OCI-LY3 (cell line): ENCODE results near the gene FBXL13.

Source experiments
- H2AFZ ChIP-seq: fragments of 200-600, 300-600 bp; shearing (Covaris generic); 2 replicates; pipeline ENCODE4 v1.6.0; 2014; ENCODE audit warnings: antibody characterized with exemption, low read depth, low read length
- H3K27ac ChIP-seq: fragments of 200-600, 300-600 bp; sonication (generic); 2 replicates; pipeline ENCODE4 v1.5.1; 2014; ENCODE audit warnings: mild to moderate bottlenecking, low read length, moderate library complexity, mixed read lengths
- H3K27me3 ChIP-seq: fragments of 200-600, 300-600 bp; sonication (generic); 2 replicates; pipeline ENCODE4 v1.6.1; 2014; ENCODE audit warnings: low read depth, low read length, mixed read lengths
- H3K36me3 ChIP-seq: fragments of 200-600, 300-600 bp; sonication (generic); replicated peaks from 2 replicates; pipeline ENCODE3; 2014; ENCODE audit warnings: low read depth, low read length, mixed read lengths
- H3K4me1 ChIP-seq: fragments of 300-600, 200-600 bp; sonication (generic); 2 replicates; pipeline ENCODE4 v1.6.1; 2014; ENCODE audit warnings: low read length, mixed read lengths
- H3K4me2 ChIP-seq: fragments of 200-600, 300-600 bp; sonication (generic); 2 replicates; pipeline ENCODE4 v1.6.1; 2014; ENCODE audit warnings: low read length, mixed read lengths
- H3K4me3 ChIP-seq: fragments of 300-600, 200-600 bp; sonication (generic); 2 replicates; pipeline ENCODE4 v1.5.1; 2014; ENCODE audit warnings: antibody characterized with exemption, mild to moderate bottlenecking, low read length, moderate library complexity
- H3K79me2 ChIP-seq: fragments of 300-600, 200-600 bp; shearing (Covaris generic); 2 replicates; pipeline ENCODE4 v1.6.1; 2014; ENCODE audit warnings: mild to moderate bottlenecking, low read length, mixed read lengths
- H3K9ac ChIP-seq: fragments of 300-600, 200-600 bp; shearing (Covaris generic); 2 replicates; pipeline ENCODE4 v1.6.0; 2014; ENCODE audit warnings: mild to moderate bottlenecking, low read length, moderate library complexity
- H3K9me3 ChIP-seq: fragments of 200-600, 300-600 bp; shearing (Covaris generic); 2 replicates; pipeline ENCODE4 v1.6.1; 2014; ENCODE audit warnings: low read length, mixed read lengths; ENCODE audit not compliant: insufficient read depth
- H4K20me1 ChIP-seq: fragments of 200-600, 300-600 bp; sonication (generic); 2 replicates; pipeline ENCODE4 v1.6.1; 2016; ENCODE audit warnings: low read length, mixed read lengths; ENCODE audit not compliant: insufficient read depth
- EZH2phosphoT487 ChIP-seq: fragments of 200-600 bp; shearing (Covaris generic); IDR thresholded peaks from 2 replicates; pipeline ENCODE4 v1.6.1; 2018; ENCODE audit warnings: antibody characterized with exemption, mixed run types, low read depth
- TF ChIP-seq, protein P1 (sequence below): fragments of 200-600, 300-600 bp; sonication (generic); IDR thresholded peaks from 2 replicates; pipeline ENCODE4 v1.5.1; 2014; ENCODE audit warnings: antibody characterized with exemption, low read length, low read depth

FBXL13 gene

GRCh38 chr7:103074519-103075336, at the start of gene FBXL13, which contains the start of gene ARMC10:
Gene FBXL13, minus strand, starts transcription at chr7:103074796.
Gene ARMC10, plus strand, starts transcription at chr7:103075140. Its CDS starts 133 bp downstream, at chr7:103075273.
- Histone ChIP-seq H3K27me3 (no peaks in the 10 kb centered on the region), H3K27ac (peak within 1 kb of the TSS; percentile 61), H4K20me1 (no peaks in the 10 kb centered on the region), H3K79me2 (peaks cover 27% of the 10 kb centered on the region), H2AFZ (peak within 1 kb of the TSS; percentile 91), H3K4me3 (peak within 1 kb of the TSS; percentile 95), H3K36me3 (peaks cover 9% of the 10 kb centered on the region), H3K4me1 (peaks cover 11% of the 10 kb centered on the region), H3K4me2 (peak within 1 kb of the TSS; percentile 92), H3K9ac (peak within 1 kb of the TSS; percentile 89), H3K9me3 (no peaks in the 10 kb centered on the region)
- TF ChIP-seq, protein P1, sequence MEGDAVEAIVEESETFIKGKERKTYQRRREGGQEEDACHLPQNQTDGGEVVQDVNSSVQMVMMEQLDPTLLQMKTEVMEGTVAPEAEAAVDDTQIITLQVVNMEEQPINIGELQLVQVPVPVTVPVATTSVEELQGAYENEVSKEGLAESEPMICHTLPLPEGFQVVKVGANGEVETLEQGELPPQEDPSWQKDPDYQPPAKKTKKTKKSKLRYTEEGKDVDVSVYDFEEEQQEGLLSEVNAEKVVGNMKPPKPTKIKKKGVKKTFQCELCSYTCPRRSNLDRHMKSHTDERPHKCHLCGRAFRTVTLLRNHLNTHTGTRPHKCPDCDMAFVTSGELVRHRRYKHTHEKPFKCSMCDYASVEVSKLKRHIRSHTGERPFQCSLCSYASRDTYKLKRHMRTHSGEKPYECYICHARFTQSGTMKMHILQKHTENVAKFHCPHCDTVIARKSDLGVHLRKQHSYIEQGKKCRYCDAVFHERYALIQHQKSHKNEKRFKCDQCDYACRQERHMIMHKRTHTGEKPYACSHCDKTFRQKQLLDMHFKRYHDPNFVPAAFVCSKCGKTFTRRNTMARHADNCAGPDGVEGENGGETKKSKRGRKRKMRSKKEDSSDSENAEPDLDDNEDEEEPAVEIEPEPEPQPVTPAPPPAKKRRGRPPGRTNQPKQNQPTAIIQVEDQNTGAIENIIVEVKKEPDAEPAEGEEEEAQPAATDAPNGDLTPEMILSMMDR, result no peak
- no peak for TF ChIP-seq EZH2phosphoT487

DNA sequence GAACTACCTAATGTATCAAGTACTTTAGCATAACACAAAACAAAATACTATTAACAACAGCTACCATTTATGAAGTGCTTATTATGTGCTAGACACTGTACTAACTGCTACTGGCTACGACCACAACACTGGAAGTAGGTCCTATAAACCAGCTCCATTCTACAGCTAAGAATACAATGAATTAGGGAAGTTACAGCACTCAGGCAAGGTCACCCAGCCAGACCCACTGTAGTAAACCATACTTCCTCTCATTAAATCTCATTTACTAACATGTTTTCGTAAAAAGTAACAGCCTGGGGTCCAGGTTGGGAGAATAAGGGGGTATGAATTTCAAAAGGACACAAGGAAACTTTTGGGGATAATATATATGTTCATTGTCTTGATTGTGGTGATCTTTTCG, 48.9 kb upstream of the FBXL13 start:
- Histone ChIP-seq H2AFZ (no peak overlapping the region), H3K4me2 (no peak overlapping the region), H4K20me1 (no peaks in the 10 kb centered on the region), H3K27me3 (no peaks in the 10 kb centered on the region), H3K36me3 (peaks cover 58% of the 10 kb centered on the region), H3K4me3 (no peak overlapping the region), H3K27ac (no peak overlapping the region), H3K9ac (no peak overlapping the region), H3K79me2 (0 out of 2 replicates have a peak, but pooled peaks cover 4% of the 10 kb centered on the region), H3K4me1 (no peaks in the 10 kb centered on the region), H3K9me3 (no peaks in the 10 kb centered on the region)
- TF ChIP-seq, protein P1, result no peak
- no peak for TF ChIP-seq EZH2phosphoT487

GRCh38 chr7:103121641-103122040, 47.0 kb upstream of the FBXL13 start:
- H3K36me3 ChIP-seq, result peaks cover 44% of the 10 kb centered on the region
- no peaks in the 10 kb centered on the region for H3K4me1 ChIP-seq
- H3K4me3 ChIP-seq, result no peak overlapping the region
- no peak overlapping the region for H3K9ac ChIP-seq
- no peak overlapping the region for H3K27ac ChIP-seq
- no peak overlapping the region for H3K4me2 ChIP-seq
- H4K20me1 ChIP-seq, result no peaks in the 10 kb centered on the region
- TF ChIP-seq, protein P1, result no peak
- TF ChIP-seq EZH2phosphoT487, result no peak
- H3K27me3 ChIP-seq, result no peaks in the 10 kb centered on the region
- H3K79me2 ChIP-seq, result 0 out of 2 replicates have a peak, but pooled peaks cover 4% of the 10 kb centered on the region
- no peak overlapping the region for H2AFZ ChIP-seq
- no peaks in the 10 kb centered on the region for H3K9me3 ChIP-seq

DNA sequence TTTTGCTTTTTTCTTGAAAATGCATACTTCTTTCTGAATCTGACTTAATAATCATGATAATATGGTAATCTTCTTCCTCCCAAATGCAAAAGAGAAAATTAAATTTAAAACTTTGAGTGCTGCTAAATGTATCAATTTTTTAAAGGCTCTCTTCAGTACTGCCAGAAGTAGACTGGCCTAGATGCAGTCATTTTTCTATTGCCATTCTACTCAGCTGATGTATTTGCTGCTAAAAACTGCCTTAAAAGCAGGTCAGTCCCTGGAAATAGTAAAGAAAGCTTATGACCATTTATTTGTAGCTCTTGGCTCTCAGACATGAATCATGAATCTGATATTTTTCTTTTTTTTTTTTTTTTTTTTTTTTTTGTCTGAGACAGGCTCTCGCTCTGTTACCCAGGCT, 45.8 kb upstream of the FBXL13 start:
- H3K9ac ChIP-seq, result no peak overlapping the region
- H3K27ac ChIP-seq, result no peak overlapping the region
- no peak overlapping the region for H3K4me2 ChIP-seq
- peaks cover 38% of the 10 kb centered on the region for H3K36me3 ChIP-seq
- H3K4me3 ChIP-seq, result no peak overlapping the region
- no peaks in the 10 kb centered on the region for H3K9me3 ChIP-seq
- no peaks in the 10 kb centered on the region for H4K20me1 ChIP-seq
- H3K27me3 ChIP-seq, result no peaks in the 10 kb centered on the region
- no peaks in the 10 kb centered on the region for H3K4me1 ChIP-seq
- TF ChIP-seq, protein P1, result no peak
- TF ChIP-seq EZH2phosphoT487, result no peak
- no peak overlapping the region for H2AFZ ChIP-seq
- H3K79me2 ChIP-seq, result no peaks in the 10 kb centered on the region
